GM21576 (cell line): ENCODE results near the gene COL5A3.
"Not testable (repeated sequence)": the region's sequence is repeated elsewhere in the genome, so short reads cannot be mapped to it uniquely, and the experiment has no call there.

Source experiments
- ATAC-seq: cut with Tn5 transposase; IDR thresholded peaks from one replicate; pipeline ENCODE4 v1.9.1; 2021; ENCODE audit warnings: mild to moderate bottlenecking, moderate library complexity; ENCODE audit not compliant: unreplicated experiment

COL5A3 gene

GRCh38 chr19:9940778-9941177, 69.5 kb downstream of the COL5A3 start:
- no peak for ATAC-seq

GRCh38 chr19:9939301-9939913, 70.9 kb downstream of the COL5A3 start:
- ATAC-seq: no peak

DNA sequence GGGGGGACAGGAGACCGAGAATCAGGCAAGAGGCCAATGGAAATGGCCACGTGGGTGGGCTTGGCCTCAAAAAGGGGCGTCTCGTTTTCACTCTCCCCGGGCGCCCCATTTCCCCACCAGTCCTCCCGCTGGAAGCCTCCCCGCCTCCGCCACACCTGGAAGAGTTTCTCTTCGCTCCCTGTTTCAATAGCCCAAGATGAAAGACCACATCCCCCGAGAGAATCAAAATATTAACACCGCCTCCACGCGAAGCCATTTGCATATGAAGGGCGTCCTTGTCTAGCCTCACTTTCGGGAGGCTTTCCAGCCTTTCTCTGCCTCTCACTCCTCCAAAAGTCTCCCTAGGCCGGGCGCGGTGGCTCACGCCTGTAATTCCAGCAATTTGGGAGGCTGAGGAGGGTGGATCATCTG, 73.3 kb downstream of the COL5A3 start:
- ATAC-seq: no peak

DNA sequence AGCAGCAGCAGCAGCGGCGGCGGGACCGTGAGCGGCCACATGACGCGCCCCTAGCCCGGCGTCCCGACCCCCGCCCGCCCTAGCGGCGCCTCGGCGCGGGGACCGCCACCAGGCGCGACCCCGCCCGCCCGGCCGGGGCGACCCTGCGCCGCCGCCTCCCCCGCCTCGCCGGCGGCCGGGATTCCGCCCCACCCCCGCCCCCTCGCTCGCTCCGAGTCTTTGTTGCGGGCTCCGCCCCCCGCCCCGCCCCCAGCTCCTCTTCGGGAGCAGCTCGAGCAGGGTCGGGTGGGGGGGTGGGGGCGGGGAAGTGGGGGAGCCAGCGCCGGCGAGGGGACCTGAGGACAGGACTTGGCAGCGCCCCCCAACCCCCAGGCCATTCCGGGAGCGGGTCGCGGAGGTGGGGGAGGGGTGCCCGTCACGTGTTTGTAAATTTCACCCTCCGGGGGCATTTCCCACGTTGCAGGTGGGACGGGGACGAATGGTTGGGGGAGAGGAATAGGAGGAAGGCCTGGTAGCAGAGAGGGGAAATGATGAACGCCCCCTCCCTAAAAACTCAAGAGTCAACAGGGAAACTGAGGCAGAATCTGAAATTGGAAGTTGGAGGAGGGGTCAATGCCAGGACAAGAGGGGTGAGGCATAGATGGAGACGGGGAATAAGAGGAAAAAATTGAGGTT, 73.8 kb downstream of the COL5A3 start, which contains the start of gene OLFM2:
OLFM2 (minus strand) TSS at position 190 of the 675 bp plus-strand sequence; CDS start at position 41, 149 bp downstream.
- ATAC-seq: no peak

GRCh38 chr19:9935506-9936325, 74.6 kb downstream of the COL5A3 start:
- no peak for ATAC-seq

- no peak for ATAC-seq
Measured at GRCh38 chr19:9934132-9934950, 76.0 kb downstream of the COL5A3 start.

DNA sequence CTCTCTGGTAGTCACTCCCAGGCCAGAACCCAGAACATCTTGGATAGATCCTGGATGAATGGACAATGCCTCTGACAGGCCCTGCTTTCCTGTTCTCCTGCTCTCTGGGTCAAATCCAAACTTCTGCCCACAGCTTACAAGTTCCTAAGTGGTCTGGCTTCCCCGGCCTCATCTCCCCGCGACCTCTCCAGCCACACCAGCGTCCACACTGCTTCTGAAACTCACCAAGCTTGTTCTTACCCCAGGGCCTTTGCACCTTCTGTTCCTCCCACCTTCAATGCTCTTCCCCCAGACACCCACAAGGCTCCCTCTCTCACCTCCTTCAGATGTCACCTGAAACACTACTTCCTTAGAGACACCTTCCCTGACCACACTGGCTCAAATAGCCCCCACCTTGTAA, 77.5 kb downstream of the COL5A3 start:
- ATAC-seq: no peak

DNA sequence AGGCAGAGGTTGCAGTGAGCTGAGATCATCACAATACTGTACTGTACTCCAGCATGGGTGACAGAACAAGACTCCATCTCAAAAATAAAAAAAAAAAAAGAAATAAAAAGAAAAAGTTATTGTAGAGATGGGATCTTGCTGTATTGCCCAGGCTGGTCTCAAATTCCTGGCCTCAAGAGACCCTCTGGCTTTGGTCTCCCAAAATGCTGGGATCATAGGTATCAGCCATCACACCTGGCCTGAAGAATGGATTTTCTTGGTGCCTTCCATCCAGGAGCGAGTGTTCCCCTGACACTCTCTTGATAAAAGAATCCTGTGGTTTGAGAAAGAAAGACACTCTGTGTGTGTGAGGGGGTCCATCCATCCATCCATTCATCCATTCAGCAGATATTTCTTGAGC, 78.7 kb downstream of the COL5A3 start:
- ATAC-seq: no peak

DNA sequence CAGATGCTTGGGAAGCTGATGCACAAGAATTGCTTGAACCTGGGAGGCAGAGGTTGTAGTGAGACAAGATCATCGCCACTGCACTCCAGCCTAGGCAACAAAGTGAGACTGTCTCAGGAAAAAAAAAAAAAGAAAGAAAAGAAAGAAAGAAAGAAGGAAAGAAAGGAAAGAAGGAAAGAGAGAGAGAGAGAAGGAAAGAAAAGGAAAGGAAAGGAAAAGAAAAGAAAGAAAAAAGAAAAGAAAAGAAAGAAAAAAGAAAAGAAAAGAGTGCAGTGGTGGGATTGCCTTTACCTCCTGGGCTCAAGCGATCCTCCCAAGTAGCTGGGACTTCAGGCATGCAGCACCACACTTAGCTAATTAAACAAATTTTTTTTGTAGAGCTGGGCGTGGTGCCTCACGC, 86.9 kb downstream of the COL5A3 start:
- ATAC-seq: no peak

DNA sequence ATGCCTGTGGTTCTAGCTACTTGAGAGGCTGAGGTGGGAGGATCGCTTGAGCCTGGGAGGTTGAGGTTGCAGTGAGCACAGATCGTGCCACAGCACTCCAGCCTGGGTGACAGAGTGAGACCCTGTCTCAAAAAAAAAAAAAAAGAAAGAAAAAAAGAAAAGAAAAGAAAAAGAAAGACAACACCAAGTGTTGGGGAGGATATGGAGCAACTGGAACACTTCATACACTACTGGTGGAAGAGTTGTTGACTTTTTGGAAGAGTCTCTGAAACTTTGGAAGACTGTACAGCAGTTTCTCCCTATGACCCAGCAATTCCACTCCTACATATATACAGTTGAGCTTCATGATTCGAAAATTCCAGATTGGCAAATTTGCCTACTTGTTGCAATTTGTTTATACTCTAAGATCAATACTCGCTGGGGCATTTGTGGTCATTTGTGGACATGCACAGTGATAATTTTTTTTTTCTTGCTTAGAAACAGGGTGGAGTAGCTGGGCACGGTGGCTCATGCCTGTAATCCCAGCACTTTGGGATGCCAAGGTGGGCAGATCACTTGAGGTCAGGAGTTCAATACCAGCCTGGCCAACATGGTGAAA, 87.4 kb downstream of the COL5A3 start:
- ATAC-seq: not testable (repeated sequence)

DNA sequence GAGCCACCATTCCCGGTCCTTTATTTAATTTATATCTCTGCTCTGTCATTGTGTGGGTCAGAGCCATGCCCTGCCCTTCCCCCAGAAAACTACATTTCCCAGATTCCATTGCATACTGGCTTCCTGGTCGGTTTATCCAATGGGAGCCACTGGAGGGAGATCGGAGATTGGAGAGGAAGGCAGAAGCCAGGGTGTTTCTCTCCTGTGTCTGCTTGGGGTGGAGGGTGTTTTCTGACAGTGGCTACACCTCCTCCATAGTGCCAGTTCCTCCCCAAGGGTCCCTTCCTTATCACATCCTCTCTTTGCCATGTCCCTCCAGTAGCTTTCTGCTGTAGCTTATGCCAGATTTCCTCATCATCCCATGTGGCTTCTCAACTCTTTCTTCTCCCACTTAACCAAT, 93.0 kb downstream of the COL5A3 start:
- no peak for ATAC-seq

- ATAC-seq: no peak
Measured at GRCh38 chr19:9916719-9917118, 93.6 kb downstream of the COL5A3 start.

- no peak for ATAC-seq
Measured at GRCh38 chr19:9914315-9915207, 95.7 kb downstream of the COL5A3 start.

DNA sequence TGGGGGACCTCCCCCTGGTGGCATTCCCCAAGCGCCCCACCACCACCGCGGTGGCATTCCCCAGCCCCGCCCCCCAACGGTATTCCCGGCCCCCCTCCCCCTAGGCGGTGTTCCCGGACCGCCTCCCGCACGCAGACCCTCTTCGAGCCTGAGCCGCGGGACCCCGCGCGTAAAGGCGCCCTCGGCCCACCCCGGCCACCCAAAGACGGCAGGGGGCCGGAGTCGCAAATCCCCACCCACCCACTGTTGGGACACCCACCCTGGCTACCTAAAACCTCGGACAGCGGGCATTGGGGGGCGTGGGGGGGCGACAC, 96.3 kb downstream of the COL5A3 start:
- ATAC-seq: no peak

DNA sequence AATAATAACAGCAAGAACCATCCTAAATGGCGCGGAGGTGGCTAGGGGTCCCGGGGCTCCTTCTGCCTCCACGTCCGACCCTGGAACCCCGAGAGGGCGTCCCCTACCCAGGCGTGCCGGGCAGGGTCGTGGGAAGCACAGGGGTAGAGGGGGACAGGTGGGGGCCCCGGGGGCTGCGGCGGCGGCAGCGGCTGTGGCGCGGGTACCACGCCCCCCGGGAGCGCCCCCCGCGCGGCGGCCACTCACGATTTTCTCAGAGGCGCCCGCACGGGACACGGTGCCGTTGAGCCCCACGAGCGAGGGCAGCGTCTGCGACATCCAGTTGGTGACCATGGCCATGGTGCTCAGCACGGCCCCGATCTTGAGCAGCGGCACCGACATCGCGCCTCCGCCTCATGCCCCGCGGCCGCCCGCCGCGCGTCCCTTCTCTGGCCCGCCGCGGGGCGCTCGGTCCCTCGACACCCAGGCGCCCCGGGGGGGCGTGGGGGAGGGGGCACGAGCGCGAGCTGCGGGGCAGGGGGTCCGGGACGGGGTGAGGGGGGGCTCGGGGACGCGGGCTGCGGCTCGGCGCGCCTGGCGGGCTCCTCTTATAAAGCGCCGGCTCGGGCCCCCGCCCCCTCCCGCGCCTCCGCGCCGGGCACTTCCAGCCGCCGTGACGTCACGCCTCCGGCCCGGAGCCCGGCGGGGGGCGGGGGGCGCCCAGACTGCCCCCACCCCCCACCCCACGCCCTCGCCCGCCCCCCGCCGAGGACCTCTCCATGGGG, 96.9 kb downstream of the COL5A3 start:
- ATAC-seq: no peak

- no peak for ATAC-seq
Measured at GRCh38 chr19:9912551-9913236, 97.6 kb downstream of the COL5A3 start.

DNA sequence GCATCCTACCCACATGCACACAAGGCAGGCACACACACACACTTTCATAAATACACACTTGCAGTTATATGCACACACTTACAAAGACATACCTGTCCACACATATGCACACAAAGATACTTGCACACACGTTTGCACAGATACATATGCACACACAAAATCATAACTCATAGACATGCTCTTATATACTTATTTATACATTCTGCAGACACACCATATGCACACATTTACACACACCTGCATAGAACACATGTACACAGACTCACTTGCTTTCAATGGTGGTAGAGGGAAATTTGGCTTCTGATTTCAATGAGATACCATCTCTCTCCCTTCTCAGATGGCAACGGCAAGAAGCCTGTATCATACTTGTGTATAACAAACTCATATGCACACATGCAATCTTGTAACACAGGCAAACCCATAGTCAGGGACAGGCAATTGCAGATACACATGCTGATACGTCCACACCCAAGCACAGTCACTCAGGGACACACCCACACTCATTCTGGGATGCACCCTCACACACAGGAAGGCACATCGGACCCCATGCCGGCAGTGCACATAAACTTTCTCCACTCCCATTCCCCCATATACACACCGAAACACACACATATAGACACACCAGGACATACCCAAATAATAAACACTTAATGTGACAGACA, 98.6 kb downstream of the COL5A3 start:
- no peak for ATAC-seq

DNA sequence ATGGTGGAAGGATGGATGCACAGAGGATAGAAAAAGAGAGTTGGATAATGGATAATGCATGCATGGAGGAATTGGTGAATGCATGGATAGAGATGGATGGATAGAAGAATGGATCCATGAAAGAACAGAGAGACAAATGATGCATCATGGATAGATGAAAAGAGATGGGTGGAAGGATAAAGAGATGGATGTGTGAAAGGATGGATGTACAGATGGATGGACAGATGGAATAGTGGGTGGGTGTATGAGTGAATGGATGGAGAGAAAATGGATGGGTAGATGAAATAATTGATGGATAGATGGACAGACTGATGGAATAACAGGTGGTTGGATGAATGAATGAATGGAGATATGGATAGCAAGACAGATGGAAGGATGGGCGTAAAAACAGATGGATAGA, 99.7 kb downstream of the COL5A3 start:
- ATAC-seq: no peak
